HEK293 (cell line): ENCODE measurements around the gene TFPI.

ENCODE experiments used
- BCL11A ChIP-seq: fragments of 450-650 bp; formaldehyde crosslinking; IDR thresholded peaks from 2 replicates; pipeline ENCODE4 v1.5.1; 2016; ENCODE audit warnings: low read depth, missing biosample characterization, missing genetic modification characterization
- ZEB2 ChIP-seq: fragments of 450-650 bp; formaldehyde crosslinking; IDR thresholded peaks from 2 replicates; pipeline ENCODE4 v1.5.1; 2016; ENCODE audit warnings: missing biosample characterization, missing genetic modification characterization
- TF ChIP-seq, protein P1 (sequence below): fragments of 450-650 bp; formaldehyde crosslinking; IDR thresholded peaks from 2 replicates; pipeline ENCODE4 v1.5.1; 2016; ENCODE audit warnings: missing biosample characterization, missing genetic modification characterization

DNA sequence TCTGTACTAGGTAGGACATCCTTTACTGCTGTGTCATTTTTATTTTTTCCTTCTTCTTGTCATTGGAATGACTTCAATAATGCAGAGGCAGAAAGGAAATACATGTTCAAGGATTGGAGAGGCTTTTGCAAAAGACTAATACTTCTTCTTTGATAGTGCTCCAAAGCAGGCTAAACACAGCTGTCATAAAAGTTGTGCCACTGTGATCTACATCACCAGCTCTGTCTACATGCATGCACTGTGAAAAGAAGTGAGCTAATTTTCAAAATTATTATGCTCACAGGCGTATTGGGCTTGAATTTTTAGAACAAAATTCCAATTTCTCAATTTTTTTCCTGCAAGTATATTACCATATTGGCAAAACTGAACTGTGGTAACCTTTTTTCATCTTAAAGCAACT, 68.7 kb downstream of the TFPI start:
- TF ChIP-seq ZEB2 (tag by site-specific recombination) (no peak), BCL11A (no peak)
- TF ChIP-seq, protein P1, sequence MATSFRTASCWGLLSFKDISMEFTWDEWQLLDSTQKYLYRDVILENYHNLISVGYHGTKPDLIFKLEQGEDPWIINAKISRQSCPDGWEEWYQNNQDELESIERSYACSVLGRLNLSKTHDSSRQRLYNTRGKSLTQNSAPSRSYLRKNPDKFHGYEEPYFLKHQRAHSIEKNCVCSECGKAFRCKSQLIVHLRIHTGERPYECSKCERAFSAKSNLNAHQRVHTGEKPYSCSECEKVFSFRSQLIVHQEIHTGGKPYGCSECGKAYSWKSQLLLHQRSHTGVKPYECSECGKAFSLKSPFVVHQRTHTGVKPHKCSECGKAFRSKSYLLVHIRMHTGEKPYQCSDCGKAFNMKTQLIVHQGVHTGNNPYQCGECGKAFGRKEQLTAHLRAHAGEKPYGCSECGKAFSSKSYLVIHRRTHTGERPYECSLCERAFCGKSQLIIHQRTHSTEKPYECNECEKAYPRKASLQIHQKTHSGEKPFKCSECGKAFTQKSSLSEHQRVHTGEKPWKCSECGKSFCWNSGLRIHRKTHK (tag by site-specific recombination) = no peak
